NCI-H526 treated with DMSO at 0.1 percent for 48 hours (cell line): ENCODE measurements around the gene AGL.
"Not testable (repeated sequence)": the region's sequence is repeated elsewhere in the genome, so short reads cannot be mapped to it uniquely, and the experiment has no call there.

Experiments used
- DNase-seq: peaks from one replicate; lab custom pipeline; 2025; lab: John Stamatoyannopoulos, UW

Gene AGL

GRCh38 chr1:99943223-99943794 is 93.1 kb downstream of the AGL start:
- no peak for DNase-seq

DNA sequence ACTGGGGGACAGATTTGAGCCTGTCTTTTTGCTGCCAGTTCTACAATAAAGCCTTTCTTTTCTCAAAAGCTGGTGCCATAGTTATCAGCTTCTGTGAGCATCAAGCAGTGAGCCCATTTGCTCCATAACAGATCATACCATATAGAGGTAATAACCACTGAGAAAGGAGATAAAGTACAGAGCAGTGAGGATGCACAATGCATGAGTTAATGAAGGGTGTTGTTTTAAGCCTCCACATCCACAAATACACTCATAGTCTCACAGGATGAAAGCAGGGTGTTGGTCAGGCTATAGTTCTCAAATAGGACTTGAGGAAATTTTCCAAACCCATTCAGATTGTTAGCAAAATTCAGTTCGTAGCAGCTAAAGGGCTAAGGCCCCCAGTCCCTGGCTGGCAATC is 94.0 kb downstream of the AGL start:
- DNase-seq = no peak

GRCh38 chr1:99945174-99945573 is 95.0 kb downstream of the AGL start:
- DNase-seq = no peak

- no peak for DNase-seq
Measured at GRCh38 chr1:99950486-99950885, 100.3 kb downstream of the AGL start.

DNA sequence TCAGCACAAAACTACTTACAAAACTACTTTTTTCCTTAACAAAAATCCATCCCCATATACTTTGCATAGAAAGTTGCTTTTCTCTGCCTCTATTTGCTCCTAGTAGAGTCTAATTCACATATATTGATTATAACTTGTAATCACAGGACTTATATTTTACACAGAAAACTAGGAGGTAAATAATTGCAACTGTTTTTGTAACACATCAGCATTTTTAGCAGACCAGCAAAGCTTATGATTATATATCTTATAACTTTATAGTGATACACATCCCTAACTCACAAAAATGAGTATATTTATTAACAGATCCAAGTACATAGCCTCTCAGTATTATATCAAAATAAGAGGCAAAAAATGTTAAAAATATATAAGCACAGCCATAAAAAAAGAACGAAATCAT is 102.4 kb downstream of the AGL start:
- DNase-seq = no peak

- DNase-seq = no peak
Measured at GRCh38 chr1:99955375-99955774, 105.2 kb downstream of the AGL start.

GRCh38 chr1:99956755-99957154 is 106.6 kb downstream of the AGL start:
- no peak for DNase-seq

- no peak for DNase-seq
Measured at GRCh38 chr1:99957818-99958217, 107.7 kb downstream of the AGL start.

- not testable (repeated sequence) for DNase-seq
Measured at GRCh38 chr1:99959189-99959705, 109.1 kb downstream of the AGL start.

DNA sequence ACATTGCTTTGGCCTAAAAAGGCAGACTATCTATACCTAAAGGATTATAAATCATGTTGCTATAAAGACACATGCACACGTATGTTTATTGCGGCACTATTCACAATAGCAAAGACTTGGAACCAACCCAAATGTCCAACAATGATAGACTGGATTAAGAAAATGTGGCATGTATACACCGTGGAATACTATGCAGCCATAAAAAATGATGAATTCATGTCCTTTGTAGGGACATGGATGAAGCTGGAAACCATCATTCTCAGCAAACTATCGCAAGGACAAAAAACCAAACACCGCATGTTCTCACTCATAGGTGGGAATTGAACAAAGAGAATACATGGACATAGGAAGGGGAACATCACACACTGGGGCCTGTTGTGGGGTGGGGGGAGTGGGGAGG is 110.1 kb downstream of the AGL start:
- not testable (repeated sequence) for DNase-seq

DNA sequence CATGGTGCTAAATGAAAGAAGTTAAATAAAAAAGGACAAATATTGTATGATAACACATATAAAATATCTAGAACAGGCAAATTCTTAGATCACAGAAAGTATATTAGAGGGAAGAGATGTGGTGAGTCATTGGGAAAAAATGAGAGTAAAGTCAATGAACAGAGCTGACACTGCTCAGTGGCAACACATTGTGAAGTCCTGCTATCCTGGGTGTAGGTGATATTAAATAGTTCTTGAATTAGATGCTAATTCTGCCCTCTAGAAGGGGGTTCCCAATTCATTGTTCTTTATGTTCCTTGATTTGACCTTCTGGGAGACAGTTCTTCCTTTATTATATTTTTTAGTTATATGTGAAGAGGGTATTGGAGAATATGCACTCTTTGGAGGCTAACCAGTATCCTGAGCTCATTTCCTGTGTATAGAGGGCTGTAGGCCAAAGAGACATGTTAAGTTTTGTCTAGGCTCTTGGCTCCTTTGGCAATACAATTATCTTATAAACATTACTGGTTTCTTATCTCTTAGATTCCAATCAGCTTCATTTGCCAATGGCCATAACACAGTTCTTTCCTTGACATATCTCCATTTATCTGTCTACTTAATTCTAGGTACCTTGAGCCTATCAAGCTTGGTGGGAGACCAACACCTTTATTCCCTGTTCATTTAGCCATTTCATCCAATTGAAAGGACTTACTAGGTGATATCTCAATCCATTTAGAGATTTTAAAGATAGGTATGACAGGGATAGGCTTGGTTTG is 113.1 kb downstream of the AGL start:
- no peak for DNase-seq

- DNase-seq = no peak
Measured at GRCh38 chr1:99964806-99965205, 114.6 kb downstream of the AGL start.

GRCh38 chr1:99965646-99966375 is 115.7 kb downstream of the AGL start:
- DNase-seq = no peak

DNA sequence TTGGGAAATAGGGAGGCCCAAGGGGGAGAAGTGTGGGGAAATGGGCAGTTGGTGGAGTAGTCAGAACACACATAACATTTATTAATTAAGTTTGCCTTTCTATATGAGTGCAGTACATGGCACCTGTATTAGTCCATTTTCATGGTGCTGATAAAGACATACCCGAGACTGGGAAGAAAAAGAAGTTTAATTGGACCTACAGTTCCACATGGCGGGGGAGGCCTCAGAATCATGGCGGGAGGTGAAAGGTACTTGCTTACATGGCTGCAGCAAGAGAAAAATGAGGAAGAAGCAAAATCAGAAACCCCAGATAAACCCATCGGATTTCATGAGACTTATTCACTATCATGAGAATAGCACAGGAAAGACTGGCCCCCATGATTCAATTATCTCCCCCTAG is 118.1 kb downstream of the AGL start:
- no peak for DNase-seq

GRCh38 chr1:99969260-99969728 is 119.1 kb downstream of the AGL start:
- peak; percentile 57 for DNase-seq

DNA sequence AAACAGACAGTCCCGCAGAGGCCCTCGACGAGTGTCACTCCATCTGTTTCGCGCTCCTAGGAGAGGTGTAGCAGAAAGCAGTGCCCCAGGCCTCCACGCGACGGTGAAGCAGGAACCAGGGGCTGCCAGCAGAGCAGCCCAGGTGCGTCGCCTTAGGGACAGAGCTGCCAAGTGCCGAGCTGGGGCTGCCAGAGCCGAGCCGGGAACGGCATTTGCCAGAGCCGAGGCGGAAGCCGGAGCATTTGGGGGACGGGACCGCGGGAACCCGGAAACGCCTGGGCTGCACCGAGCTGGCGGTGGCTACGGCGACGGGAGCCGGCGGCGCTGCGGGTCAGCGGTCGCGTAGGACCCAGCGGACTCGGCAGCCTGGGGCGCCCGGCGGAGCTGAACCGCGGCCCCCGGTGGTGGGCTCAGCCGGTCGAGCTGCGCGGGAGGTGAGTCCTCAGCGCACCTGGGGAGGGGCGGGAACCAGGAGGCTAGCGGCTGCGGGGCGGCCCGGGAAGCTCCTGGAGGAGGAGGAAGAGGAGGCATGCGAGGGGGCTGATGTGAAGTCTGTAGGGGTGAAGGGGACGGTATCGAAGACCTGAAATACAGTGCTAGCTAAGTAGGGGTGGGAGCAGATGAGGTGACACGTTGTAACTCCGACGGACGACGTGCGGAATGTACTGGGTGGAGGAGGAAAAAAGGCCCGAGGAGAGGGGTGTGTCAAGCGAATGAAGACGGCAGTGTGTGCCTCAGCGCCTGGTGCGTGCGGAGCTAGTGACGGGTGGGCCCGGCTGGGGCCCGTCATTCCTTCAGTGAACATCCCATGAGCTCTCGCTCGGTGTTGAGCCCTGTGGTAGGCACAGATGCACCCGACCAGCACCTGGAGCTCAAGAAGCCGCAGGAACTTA is 119.8 kb downstream of the AGL start, which contains the start of gene SLC35A3:
SLC35A3 (plus strand) TSS at position 268 of the 893 bp plus-strand sequence. CDS start 23,559 bp downstream, outside the sequence.
- peak; percentile 64 for DNase-seq

DNA sequence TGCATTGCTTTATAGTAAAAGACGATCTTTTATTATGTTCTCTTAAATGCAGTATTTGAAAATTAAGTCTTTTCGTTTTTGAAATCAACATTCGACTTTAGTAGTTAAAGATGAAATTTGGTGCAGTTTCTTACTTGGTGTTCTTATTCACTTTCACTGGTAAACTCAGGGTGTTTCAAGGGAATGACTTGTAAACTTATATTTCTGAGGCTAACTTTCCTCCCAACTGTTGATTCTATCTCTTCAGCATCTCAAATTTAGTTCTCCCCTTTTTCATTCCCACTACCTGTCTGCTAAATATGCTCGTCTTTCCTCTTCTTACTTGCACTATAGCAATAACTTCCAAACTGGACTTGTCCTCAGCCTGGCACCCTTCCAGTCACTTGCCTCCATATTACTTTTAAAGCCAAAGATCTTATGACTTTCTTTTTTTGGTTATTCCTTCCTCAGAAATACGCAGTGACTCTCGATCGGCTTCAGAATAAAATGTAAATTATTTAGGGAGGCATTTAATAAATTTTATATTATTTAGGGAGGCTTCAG is 120.6 kb downstream of the AGL start:
- DNase-seq = no peak

DNA sequence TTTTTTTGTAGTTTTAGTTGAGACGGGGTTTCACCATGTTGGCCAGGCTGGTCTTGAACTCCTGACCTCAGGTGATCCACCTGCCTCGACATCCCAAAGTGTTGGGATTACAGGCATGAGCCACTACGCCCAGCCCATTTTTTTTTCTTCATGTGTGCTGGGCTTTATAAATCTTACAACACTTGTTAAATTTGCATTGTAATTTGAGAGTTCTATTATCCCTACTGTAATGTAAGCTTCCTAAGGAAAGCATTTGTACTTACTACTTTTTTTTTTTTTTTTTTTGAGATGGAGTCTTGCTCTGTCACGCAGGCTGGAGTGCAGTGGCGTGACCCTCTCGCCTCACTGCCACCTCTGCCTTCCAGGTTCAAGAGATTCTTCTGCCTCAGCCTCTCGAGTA is 121.9 kb downstream of the AGL start:
- DNase-seq = not testable (repeated sequence)
